Activated T-helper 1 cell treated with anti-CD3 and anti-CD28 coated beads, Interleukin-2, amount 50 U/mL, for 16 hours (primary cell): ENCODE data around the gene SLC7A8.
"Not testable (repeated sequence)": the region's sequence is repeated elsewhere in the genome, so short reads cannot be mapped to it uniquely, and the experiment has no call there.

Experiments used
- DNase-seq, 2 donors: peaks; one replicate each; pipeline ENCODE4 v3.0.0-alpha.2; 2020; ENCODE audit warnings: low read depth in 1 of 2, low spot score in 1 of 2

Gene SLC7A8

GRCh38 chr14:23115039-23115731 is 68.3 kb downstream of the SLC7A8 start:
- no peak for DNase-seq

GRCh38 chr14:23114669-23115038 is 68.8 kb downstream of the SLC7A8 start:
- DNase-seq = no peak

- no peak for DNase-seq
Observed at GRCh38 chr14:23114120-23114458, 69.4 kb downstream of the SLC7A8 start.

GRCh38 chr14:23113431-23114119 is 69.9 kb downstream of the SLC7A8 start:
- DNase-seq = no peak

- DNase-seq = no peak
Observed at GRCh38 chr14:23112359-23113178, 70.9 kb downstream of the SLC7A8 start.

- DNase-seq = no peak
Observed at GRCh38 chr14:23110579-23111365, 72.7 kb downstream of the SLC7A8 start.

- no peak for DNase-seq
Observed at GRCh38 chr14:23109769-23110168, 73.7 kb downstream of the SLC7A8 start.

GRCh38 chr14:23108169-23108568 is 75.3 kb downstream of the SLC7A8 start:
- DNase-seq = not testable (repeated sequence)

- DNase-seq = not testable (repeated sequence)
Observed at GRCh38 chr14:23107620-23108019, 75.8 kb downstream of the SLC7A8 start.

GRCh38 chr14:23106747-23107045 is 76.8 kb downstream of the SLC7A8 start:
- DNase-seq = no peak

- DNase-seq = no peak
Observed at GRCh38 chr14:23105348-23105824, 78.1 kb downstream of the SLC7A8 start.

GRCh38 chr14:23104591-23105347 is 78.7 kb downstream of the SLC7A8 start, which contains the start of gene CIROP:
Gene CIROP (minus strand): TSS chr14:23104989. CDS start chr14:23104920, 69 bp downstream.
- no peak for DNase-seq

- no peak for DNase-seq
Observed at GRCh38 chr14:23104070-23104590, 79.3 kb downstream of the SLC7A8 start.

- DNase-seq = no peak
Observed at GRCh38 chr14:23103581-23103980, 79.9 kb downstream of the SLC7A8 start.

- DNase-seq = no peak
Observed at GRCh38 chr14:23102801-23103200, 80.7 kb downstream of the SLC7A8 start.

GRCh38 chr14:23101986-23102625 is 81.4 kb downstream of the SLC7A8 start:
- DNase-seq = no peak

- DNase-seq = no peak
Observed at GRCh38 chr14:23101213-23101970, 82.1 kb downstream of the SLC7A8 start.

- no peak for DNase-seq
Observed at GRCh38 chr14:23099212-23099861, 84.1 kb downstream of the SLC7A8 start.

- no peak for DNase-seq
Observed at GRCh38 chr14:23097786-23098185, 85.7 kb downstream of the SLC7A8 start.
